Adipocyte (in vitro differentiated cells): ENCODE results near the gene KLHL29.

Source experiments
- DNase-seq: peaks from one replicate; pipeline ENCODE4 v3.0.0-alpha.2; 2015; ENCODE audit warnings: low read depth
- H3K27me3 ChIP-seq: replicated peaks from 2 replicates; pipeline ENCODE4 v1.7.0; 2013; ENCODE audit warnings: mild to moderate bottlenecking, low read length, moderate library complexity; ENCODE audit not compliant: control insufficient read depth, insufficient read depth
- H3K36me3 ChIP-seq: 2 replicates; pipeline ENCODE4 v1.7.0; 2013; ENCODE audit warnings: low read length, mild to moderate bottlenecking, moderate library complexity; ENCODE audit not compliant: control insufficient read depth, insufficient read depth, severe bottlenecking
- H3K4me1 ChIP-seq: 2 replicates; pipeline ENCODE4 v1.7.0; 2013; ENCODE audit warnings: mild to moderate bottlenecking, low read length, moderate library complexity; ENCODE audit not compliant: control insufficient read depth, insufficient read depth
- H3K4me3 ChIP-seq: 2 replicates; pipeline ENCODE4 v1.7.0; 2013; ENCODE audit warnings: mild to moderate bottlenecking, low read length, moderate library complexity
- H3K9ac ChIP-seq: 2 replicates; pipeline ENCODE4 v1.7.0; 2013; ENCODE audit warnings: mild to moderate bottlenecking, low read length, moderate library complexity
- H3K9me3 ChIP-seq: 2 replicates; pipeline ENCODE4 v1.7.0; 2013; ENCODE audit warnings: mild to moderate bottlenecking, low read length, moderate library complexity; ENCODE audit not compliant: control insufficient read depth

KLHL29 gene

DNA sequence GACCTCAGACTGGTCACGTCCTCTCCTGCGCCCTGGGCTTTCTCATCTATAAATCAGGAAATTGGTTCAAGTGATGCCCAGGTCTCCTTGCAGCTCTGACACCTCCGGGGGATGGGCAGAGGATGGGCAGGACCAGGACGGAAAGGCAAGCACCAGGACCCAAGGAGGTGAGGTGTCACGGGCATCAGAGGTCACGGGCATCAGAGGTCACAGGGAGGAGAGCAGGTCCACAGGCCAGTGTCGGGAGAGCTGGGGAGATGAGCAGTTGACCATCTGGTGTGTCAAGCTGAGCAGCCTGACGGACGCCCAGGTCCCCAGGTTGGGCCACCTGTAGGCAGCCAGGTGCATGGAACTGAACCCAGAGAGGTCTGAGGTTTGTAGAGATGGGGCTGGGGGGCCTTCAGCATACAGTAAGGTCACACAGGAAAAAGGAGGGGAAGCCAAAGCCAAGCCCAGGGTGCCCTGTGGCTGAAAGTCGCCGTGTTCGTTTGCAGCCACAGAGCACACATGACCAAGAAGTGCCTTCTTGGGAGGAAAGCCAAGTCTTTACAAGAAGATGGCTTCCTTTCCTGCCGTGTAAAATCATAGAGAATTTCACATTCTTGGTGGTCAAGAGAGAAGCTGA, 301.5 kb downstream of the KLHL29 start:
- Histone ChIP-seq H3K36me3 (peaks cover 19% of the 10 kb centered on the region), H3K27me3 (no peaks in the 10 kb centered on the region), H3K4me3 (no peak overlapping the region), H3K9me3 (no peaks in the 10 kb centered on the region), H3K4me1 (no peaks in the 10 kb centered on the region), H3K9ac (no peak overlapping the region)
- DNase-seq, result no peak

DNA sequence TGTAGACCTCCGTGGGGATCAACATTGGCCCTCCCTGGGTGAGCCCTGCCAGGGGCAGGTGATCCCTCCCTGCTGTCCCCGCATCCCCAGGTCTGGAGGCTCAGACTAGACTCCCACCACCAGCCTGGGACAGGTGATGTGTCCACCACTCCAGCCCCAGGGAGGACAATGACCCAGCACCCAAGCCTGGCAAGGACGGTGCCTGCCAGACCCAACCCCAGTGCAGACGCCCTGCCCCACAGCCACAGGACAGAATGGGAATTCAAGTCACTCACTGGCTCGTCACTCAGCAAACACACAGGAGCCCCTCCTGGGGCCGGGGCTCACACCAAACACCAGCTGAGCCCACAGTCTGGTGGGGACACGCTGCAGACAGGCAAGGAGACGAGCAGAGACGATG, 302.2 kb downstream of the KLHL29 start:
- H3K4me3 ChIP-seq, result no peak overlapping the region
- H3K27me3 ChIP-seq, result no peaks in the 10 kb centered on the region
- H3K9ac ChIP-seq, result no peak overlapping the region
- DNase-seq, result no peak
- H3K4me1 ChIP-seq, result no peaks in the 10 kb centered on the region
- H3K36me3 ChIP-seq, result peaks cover 25% of the 10 kb centered on the region
- no peaks in the 10 kb centered on the region for H3K9me3 ChIP-seq

DNA sequence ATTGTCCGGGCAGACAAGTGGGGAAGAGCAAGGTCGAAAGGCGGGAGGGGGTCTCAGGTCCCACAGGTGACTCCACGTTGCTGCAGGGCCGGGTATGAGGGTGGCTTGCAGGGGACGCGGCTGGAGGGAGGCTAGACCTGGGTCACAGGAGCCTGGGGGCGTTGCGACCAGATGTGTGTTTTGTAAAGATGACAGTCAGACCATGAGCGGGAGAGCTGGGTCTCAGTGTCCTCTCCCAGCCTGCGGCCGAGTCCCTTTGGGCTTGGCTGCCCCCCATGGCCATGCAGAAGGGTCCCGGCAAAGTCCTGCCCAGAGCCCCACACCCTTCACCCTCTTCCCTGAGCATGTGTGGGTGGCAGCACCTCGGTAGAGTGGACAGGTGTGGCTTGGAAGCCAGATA, 302.7 kb downstream of the KLHL29 start:
- Histone ChIP-seq H3K9me3 (no peaks in the 10 kb centered on the region), H3K4me3 (no peak overlapping the region), H3K27me3 (no peaks in the 10 kb centered on the region), H3K4me1 (no peaks in the 10 kb centered on the region), H3K9ac (no peak overlapping the region), H3K36me3 (peaks cover 27% of the 10 kb centered on the region)
- no peak for DNase-seq

DNA sequence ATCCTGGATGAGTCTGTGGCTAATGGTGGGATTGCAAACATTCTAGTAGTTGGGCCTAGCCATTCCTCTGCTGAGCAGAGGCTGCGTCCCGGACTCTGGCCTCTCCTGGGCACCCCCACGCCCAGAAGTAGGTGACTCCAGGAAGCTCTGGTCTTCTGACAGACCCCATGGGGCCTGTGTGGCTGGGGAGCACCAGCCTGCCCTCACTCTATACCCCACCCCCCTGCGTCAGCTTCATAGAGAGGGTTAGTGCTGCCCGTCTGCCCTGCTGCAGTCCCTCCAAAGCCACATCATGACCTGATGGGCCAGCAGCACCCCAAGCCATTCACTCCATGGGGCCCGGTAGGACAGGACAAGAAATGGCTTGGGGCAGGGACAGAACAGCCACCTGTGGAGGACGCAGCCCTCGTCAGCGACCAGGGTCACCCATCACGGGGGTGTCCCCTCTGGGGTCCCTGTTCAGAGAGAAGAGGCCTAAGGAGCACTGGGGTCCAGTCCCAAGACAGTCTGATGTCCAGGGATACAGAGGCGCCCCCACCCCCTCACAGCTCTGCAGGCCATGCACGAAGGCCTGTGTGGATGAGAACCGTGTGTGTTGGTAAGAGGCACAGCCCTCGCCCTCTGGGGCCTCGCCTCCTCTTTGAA, 303.6 kb downstream of the KLHL29 start:
- no peak overlapping the region for H3K9ac ChIP-seq
- no peaks in the 10 kb centered on the region for H3K9me3 ChIP-seq
- no peaks in the 10 kb centered on the region for H3K27me3 ChIP-seq
- no peaks in the 10 kb centered on the region for H3K4me1 ChIP-seq
- peaks cover 35% of the 10 kb centered on the region for H3K36me3 ChIP-seq
- H3K4me3 ChIP-seq, result no peak overlapping the region
- DNase-seq, result no peak

DNA sequence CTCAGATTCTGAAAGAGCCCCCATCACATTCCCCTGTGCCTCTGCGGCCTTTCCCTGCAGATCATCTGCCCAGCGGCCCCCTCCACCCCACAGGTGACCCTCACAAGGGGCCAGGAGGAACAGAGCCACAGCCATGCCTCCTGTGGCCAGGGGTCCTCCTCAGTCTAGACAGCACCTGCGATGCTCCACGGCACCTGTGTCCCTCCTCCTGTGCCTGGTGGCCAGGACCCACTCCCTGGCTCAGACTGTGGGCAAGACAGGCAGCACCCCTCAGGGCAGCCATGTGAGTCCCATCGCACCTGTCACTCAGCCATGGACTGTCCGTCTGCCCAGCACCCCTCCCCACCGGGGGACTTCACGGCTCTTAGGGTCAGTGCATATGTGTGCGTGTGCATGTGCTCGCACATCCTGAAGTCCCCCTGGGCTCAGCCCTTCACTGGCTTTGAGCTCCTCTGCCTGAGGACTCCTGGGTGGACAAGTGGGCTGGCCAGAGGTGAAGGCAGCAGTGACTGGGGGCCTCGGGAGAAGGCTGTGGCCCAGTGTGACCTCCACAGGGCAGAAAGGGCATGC, 304.2 kb downstream of the KLHL29 start:
- H3K9me3 ChIP-seq, result no peaks in the 10 kb centered on the region
- H3K27me3 ChIP-seq, result no peaks in the 10 kb centered on the region
- H3K36me3 ChIP-seq, result peaks cover 38% of the 10 kb centered on the region
- DNase-seq, result no peak
- H3K4me3 ChIP-seq, result no peak overlapping the region
- no peak overlapping the region for H3K9ac ChIP-seq
- no peaks in the 10 kb centered on the region for H3K4me1 ChIP-seq

DNA sequence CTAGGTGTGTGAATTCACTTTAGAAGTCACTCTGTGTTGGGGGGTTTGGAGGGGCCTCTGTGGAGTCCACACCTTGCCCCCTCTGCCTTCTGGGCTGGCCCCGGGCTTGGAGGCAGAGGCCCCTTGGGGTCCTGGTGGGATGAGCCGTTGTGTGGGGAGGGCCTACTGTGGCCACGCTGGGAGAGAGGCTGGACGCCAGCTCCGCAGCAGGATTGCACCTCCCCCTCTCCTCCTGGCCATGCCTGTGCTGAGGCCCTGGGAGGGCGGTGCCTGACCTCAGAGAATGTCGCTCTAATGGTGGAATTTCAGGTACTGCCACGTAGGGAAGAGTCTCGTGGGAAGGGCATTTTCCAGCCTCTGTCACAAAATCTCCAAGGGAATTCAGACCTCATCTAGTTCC, 304.9 kb downstream of the KLHL29 start:
- peaks cover 41% of the 10 kb centered on the region for H3K36me3 ChIP-seq
- H3K27me3 ChIP-seq, result no peaks in the 10 kb centered on the region
- DNase-seq, result no peak
- H3K4me1 ChIP-seq, result no peaks in the 10 kb centered on the region
- H3K9me3 ChIP-seq, result no peaks in the 10 kb centered on the region
- no peak overlapping the region for H3K4me3 ChIP-seq
- H3K9ac ChIP-seq, result no peak overlapping the region

DNA sequence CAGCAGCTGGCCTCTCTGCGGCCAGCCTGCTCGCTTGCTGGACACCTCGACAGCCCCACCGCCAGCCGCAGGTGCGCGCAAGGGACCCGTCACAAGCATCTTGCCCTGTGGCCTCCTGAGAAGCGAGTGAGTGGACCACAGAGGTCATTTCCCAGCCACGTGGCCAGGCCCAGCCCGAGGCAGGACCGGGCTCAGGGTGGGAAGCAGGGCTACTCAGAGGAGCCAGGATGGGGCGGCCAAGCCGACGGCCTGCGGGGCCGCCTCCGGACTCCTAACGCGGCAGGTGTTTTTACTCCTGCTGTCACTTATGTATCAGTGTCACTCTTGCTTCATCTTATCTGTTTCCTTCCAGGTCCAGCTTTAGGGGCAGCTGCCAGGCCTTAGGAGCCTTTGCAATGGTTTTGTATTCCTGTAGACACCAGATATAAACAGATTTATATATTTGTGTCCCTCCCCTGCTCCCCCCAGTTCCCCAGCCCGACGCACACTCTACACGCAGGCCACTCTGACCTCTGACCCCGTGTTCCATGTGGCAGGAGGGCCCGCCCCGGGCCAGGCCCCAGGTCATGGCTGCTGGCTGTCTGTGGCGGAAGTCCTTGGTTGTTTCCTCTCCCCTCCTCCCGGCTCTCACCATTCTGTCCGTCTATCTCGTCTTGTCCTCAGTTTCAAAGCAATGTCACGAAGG, 305.6 kb downstream of the KLHL29 start:
- Histone ChIP-seq H3K9me3 (no peaks in the 10 kb centered on the region), H3K4me1 (no peaks in the 10 kb centered on the region), H3K36me3 (peaks cover 46% of the 10 kb centered on the region), H3K9ac (no peak overlapping the region), H3K4me3 (no peak overlapping the region), H3K27me3 (no peaks in the 10 kb centered on the region)
- no peak for DNase-seq

DNA sequence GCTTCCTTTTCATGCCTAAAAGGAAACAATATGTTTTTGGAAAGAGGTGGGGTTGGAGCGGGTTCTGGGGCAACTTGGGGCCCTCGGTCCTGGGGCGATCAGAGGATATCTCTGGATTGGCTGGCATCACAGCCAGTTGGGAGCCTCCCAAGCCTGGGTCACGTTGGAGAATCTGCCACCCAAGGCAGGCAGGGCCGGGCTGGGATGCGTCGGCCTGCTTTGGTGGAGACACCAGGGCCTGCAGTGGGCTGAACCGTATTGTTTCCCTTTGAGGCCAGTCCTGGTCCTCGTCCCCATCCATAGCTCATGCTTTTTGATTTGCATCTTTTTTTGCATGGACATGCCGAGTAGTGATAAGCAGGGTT, 306.1 kb downstream of the KLHL29 start:
- Histone ChIP-seq H3K9ac (no peak overlapping the region), H3K4me1 (no peaks in the 10 kb centered on the region), H3K4me3 (no peak overlapping the region), H3K9me3 (no peaks in the 10 kb centered on the region), H3K36me3 (peaks cover 51% of the 10 kb centered on the region), H3K27me3 (no peaks in the 10 kb centered on the region)
- no peak for DNase-seq

DNA sequence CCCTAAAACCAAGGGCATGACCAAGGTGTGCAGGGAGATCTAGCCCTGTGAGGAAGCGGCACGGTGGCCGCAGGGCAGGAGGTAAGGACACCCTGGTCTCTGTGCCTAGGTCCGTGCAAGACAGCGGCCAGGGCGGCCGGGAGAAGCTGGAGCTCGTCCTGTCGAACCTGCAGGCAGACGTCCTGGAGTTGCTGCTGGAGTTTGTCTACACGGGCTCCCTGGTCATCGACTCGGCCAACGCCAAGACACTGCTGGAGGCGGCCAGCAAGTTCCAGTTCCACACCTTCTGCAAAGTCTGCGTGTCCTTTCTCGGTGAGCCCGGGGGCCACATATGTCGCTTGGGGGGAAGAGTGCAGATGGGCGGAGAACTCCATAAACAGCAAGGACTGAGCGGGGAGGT, 306.6 kb downstream of the KLHL29 start:
- Histone ChIP-seq H3K4me3 (no peak overlapping the region), H3K4me1 (no peaks in the 10 kb centered on the region), H3K9me3 (no peaks in the 10 kb centered on the region), H3K27me3 (no peaks in the 10 kb centered on the region), H3K9ac (no peak overlapping the region), H3K36me3 (peaks cover 53% of the 10 kb centered on the region)
- no peak for DNase-seq

DNA sequence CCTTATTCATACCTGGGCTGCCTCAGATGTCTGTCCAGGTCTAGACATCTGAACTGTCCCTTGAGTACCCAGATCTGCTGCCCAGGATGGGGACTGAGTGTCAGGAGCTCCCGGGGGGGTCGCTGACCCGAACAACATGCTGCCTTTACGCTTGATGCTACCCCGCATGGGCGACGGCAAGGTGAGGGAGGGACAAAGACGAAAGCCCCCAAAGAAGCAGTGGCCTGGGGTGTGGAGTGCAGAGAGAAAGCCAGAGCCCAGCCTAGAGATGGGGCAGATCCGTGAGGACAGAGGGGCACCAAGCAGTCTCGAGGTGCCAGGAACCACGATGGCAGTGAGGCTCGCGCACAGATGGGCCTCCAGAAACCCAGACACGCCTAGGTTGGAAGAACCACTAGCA, 307.3 kb downstream of the KLHL29 start:
- Histone ChIP-seq H3K4me1 (no peaks in the 10 kb centered on the region), H3K36me3 (peaks cover 55% of the 10 kb centered on the region), H3K9me3 (no peaks in the 10 kb centered on the region), H3K4me3 (no peak overlapping the region), H3K9ac (no peak overlapping the region), H3K27me3 (no peaks in the 10 kb centered on the region)
- DNase-seq, result no peak

DNA sequence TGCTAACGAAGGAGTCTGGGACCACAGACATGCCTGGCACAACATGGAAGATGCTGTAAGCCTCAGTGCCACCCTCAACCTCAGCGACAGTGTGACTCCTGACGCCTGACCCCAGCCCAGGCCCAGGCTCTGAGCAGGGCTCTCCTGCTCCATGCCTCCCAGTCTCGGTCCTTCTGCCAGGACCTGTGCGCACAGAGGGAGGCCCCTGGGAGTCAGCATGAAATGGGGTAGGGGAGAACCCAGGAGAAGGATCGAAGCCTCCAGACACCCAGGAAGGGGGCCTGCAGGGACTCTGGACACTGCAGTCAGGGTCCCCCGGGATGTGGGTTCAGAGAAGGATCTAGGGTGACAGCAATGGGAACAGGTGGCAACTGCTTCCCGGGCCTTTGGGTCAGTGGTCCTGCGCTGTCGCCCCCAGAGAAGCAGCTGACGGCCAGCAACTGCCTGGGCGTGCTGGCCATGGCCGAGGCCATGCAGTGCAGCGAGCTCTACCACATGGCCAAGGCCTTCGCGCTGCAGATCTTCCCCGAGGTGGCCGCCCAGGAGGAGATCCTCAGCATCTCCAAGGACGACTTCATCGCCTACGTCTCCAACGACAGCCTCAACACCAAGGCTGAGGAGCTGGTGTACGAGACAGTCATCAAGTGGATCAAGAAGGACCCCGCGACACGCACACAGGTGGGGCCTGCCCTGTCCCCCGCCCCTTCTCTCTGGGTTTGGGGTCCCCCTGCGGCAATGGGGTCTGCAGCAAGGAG, 308.0 kb downstream of the KLHL29 start:
- Histone ChIP-seq H3K27me3 (no peaks in the 10 kb centered on the region), H3K36me3 (peaks cover 61% of the 10 kb centered on the region), H3K4me3 (no peak overlapping the region), H3K4me1 (no peaks in the 10 kb centered on the region), H3K9me3 (no peaks in the 10 kb centered on the region), H3K9ac (no peak overlapping the region)
- no peak for DNase-seq
